HG03175 (cell line): ENCODE data around the gene C13orf46.

Experiments used
- ATAC-seq: cut with Tn5 transposase; IDR thresholded peaks from one replicate; pipeline ENCODE4 v1.9.1; 2021; ENCODE audit warnings: mild to moderate bottlenecking, moderate library complexity; ENCODE audit not compliant: unreplicated experiment

C13orf46 gene

GRCh38 chr13:113927661-113928581 is 46.0 kb downstream of the C13orf46 start:
- ATAC-seq, result no peak

GRCh38 chr13:113926951-113927660 is 46.8 kb downstream of the C13orf46 start:
- ATAC-seq, result no peak

GRCh38 chr13:113926301-113926761 is 47.5 kb downstream of the C13orf46 start:
- no peak for ATAC-seq

- no peak for ATAC-seq
Measured at GRCh38 chr13:113924184-113924901, 49.5 kb downstream of the C13orf46 start.

GRCh38 chr13:113923376-113924063 is 50.4 kb downstream of the C13orf46 start:
- no peak for ATAC-seq

GRCh38 chr13:113922412-113923118 is 51.3 kb downstream of the C13orf46 start:
- ATAC-seq, result no peak

GRCh38 chr13:113921763-113922162 is 52.1 kb downstream of the C13orf46 start:
- no peak for ATAC-seq

GRCh38 chr13:113920606-113921286 is 53.1 kb downstream of the C13orf46 start:
- no peak for ATAC-seq

- no peak for ATAC-seq
Measured at GRCh38 chr13:113919761-113920559, 53.9 kb downstream of the C13orf46 start.

GRCh38 chr13:113918981-113919701 is 54.7 kb downstream of the C13orf46 start:
- ATAC-seq, result no peak

GRCh38 chr13:113918580-113918979 is 55.3 kb downstream of the C13orf46 start:
- ATAC-seq, result no peak

- ATAC-seq, result no peak
Measured at GRCh38 chr13:113917594-113918371, 56.1 kb downstream of the C13orf46 start.

GRCh38 chr13:113917096-113917495 is 56.8 kb downstream of the C13orf46 start:
- ATAC-seq, result no peak

- no peak for ATAC-seq
Measured at GRCh38 chr13:113916330-113916815, 57.5 kb downstream of the C13orf46 start.

- no peak for ATAC-seq
Measured at GRCh38 chr13:113915786-113916329, 58.0 kb downstream of the C13orf46 start.

GRCh38 chr13:113915012-113915763 is 58.7 kb downstream of the C13orf46 start:
- no peak for ATAC-seq
